Tibial nerve (tissue), 4 donors: ENCODE data around the gene FAM193A. TPM values are rescaled to one million over a fixed set of nuclear protein-coding genes. Genes with fewer than 3 reads are reported as not detected.

ENCODE experiments used
- DNase-seq, 2 donors: peaks; one replicate each; pipeline ENCODE4 v3.0.0-alpha.2; 2019; ENCODE audit warnings: low spot score in 2 of 2
- H3K27ac ChIP-seq, 4 donors: fragments of 200-600 bp; sonication (generic) in 3 of 4; one replicate each; pipeline ENCODE4 v1.5.1; 2017 to 2019; ENCODE audit warnings: mild to moderate bottlenecking in 1 of 4
- H3K27me3 ChIP-seq, 2 donors: fragments of 200-600 bp; sonication (generic) in 1 of 2; one replicate each; pipeline versions ENCODE4 v1.5.1 to v1.6.0; 2017 to 2019
- H3K36me3 ChIP-seq, 3 donors: fragments of 200-600 bp; sonication (generic); one replicate each; pipeline ENCODE4 v1.5.1; 2018 to 2019
- H3K4me1 ChIP-seq, 4 donors: fragments of 200-600 bp; sonication (generic) in 3 of 4; one replicate each; pipeline ENCODE4 v1.5.1; 2017 to 2019
- H3K4me3 ChIP-seq, 4 donors: fragments of 200-600 bp; sonication (generic) in 3 of 4; one replicate each; pipeline ENCODE4 v1.5.1; 2017 to 2019; ENCODE audit warnings: mild to moderate bottlenecking in 1 of 4, moderate library complexity in 1 of 4
- H3K9me3 ChIP-seq, 4 donors: fragments of 200-600 bp; sonication (generic) in 3 of 4; one replicate each; pipeline ENCODE4 v1.5.1; 2017 to 2019
- EP300 ChIP-seq, 2 donors: sonication (generic); formaldehyde crosslinking; IDR thresholded peaks; one replicate each; pipeline ENCODE4 v1.6.1; 2017; ENCODE audit warnings: antibody characterized with exemption in 2 of 2, mild to moderate bottlenecking in 1 of 2
- POLR2A ChIP-seq, 2 donors: fragments of 450-650 bp; IDR thresholded peaks; one replicate each; pipeline ENCODE4 v1.6.1; 2017; ENCODE audit warnings: antibody characterized with exemption in 2 of 2, mild to moderate bottlenecking in 2 of 2, moderate library complexity in 2 of 2
- WGBS, 2 donors: methylation state at CpG; one replicate each; pipeline ENCODE4 v1.1.5; 2018; 5-methylcytosine and 5-hydroxymethylcytosine counted together
- total RNA-seq, 4 donors: library from RNA; depleted of rRNA; stranded (reverse); fragments of >200 nt; gene quantifications; one replicate each; pipeline ENCODE4 v1.1.0, GENCODE V29; 2016
- TF ChIP-seq, protein P1 (sequence below), 5 experiments: fragments of 200-600 bp in 3 of 5; fragments of 450-650 bp in 2 of 5; sonication (generic) in 3 of 5; IDR thresholded peaks; one replicate each; pipeline ENCODE4 v1.5.1; 2016 to 2019; ENCODE audit warnings: antibody characterized with exemption in 5 of 5, mild to moderate bottlenecking in 3 of 5, moderate library complexity in 2 of 5

Gene FAM193A
- total RNA-seq, 4 donors from 2014 or later: 28.6 to 54.6 (median 36.0) TPM

DNA sequence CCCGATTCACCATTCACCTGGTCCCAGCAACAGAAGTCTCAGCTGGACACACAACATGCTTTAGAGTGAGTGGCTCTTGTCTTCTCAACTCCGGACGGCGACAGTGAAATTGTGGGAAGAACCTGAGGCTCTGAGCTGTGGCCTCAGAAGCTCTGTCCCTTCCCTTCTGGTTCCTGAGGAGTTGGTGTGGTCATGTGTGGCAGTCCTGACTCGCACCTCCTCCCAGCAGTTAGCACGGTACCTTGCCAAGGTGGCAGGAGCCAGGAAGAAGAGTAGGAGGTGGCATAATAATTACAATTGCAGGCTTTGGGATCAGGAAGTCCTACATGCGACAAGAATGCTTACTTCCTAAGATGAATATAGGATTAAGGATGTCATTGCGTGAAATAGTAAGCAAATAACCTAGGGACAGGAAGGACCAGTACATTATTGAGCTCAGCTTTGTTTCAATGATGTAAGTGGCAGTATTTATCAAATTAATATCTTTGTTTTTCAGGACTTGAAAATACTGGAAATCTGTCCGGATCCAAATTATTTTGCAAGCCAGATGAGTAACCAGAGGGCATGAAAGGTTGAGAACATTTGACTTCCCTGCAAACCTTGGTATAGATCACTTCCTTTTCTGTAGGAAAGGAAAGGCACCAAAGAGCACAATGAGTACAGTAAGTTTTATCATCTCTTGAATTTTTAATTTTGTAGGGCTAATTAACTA is 46.5 kb upstream of the FAM193A start:
- DNase-seq: no peak
- peaks cover 0 to 59% (median 23%) of the 10 kb centered on the region in 4 donors for H3K4me1 ChIP-seq
- peaks cover 0 to 60% (median 18%) of the 10 kb centered on the region in 3 donors for H3K36me3 ChIP-seq
- H3K27ac ChIP-seq: peak overlapping the region in 1 of 4 donors; percentile 9
- H3K9me3 ChIP-seq: no peaks in the 10 kb centered on the region
- no peaks in the 10 kb centered on the region for H3K27me3 ChIP-seq
- H3K4me3 ChIP-seq: no peak overlapping the region
- 84 to 85% methylated on average over 9 of the region's 9 CpGs for WGBS, 2 donors
- TF ChIP-seq EP300 (IDR thresholded peaks at IDR 0.05): peak in 1 of 2 donors; percentile 18
- TF ChIP-seq, protein P1, sequence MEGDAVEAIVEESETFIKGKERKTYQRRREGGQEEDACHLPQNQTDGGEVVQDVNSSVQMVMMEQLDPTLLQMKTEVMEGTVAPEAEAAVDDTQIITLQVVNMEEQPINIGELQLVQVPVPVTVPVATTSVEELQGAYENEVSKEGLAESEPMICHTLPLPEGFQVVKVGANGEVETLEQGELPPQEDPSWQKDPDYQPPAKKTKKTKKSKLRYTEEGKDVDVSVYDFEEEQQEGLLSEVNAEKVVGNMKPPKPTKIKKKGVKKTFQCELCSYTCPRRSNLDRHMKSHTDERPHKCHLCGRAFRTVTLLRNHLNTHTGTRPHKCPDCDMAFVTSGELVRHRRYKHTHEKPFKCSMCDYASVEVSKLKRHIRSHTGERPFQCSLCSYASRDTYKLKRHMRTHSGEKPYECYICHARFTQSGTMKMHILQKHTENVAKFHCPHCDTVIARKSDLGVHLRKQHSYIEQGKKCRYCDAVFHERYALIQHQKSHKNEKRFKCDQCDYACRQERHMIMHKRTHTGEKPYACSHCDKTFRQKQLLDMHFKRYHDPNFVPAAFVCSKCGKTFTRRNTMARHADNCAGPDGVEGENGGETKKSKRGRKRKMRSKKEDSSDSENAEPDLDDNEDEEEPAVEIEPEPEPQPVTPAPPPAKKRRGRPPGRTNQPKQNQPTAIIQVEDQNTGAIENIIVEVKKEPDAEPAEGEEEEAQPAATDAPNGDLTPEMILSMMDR (IDR thresholded peaks at IDR 0.05): no peak
- TF ChIP-seq POLR2A (IDR thresholded peaks at IDR 0.05): no peak

DNA sequence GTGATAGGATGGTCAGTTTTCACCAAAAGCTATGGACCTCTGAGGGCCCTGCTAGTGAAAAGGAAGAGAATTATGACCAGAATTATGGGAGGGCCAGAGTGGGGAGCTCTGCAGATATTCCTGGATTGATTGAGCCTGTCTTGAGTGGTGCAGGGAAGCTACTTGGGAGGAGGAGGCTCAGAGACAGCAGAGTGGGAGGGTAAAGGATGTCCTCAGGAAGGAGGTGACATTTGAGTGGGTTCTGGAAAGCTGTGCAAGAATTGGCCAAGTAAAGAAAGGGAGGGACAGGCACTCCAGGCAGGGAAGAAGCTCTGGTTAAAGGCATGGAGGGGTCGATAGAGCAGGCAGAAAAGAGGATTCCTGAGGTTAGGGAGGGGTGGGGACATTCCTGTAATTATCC is 43.5 kb upstream of the FAM193A start:
- DNase-seq: no peak
- Histone ChIP-seq H3K4me3 (no peak overlapping the region), H3K9me3 (no peaks in the 10 kb centered on the region), H3K27ac (no peak overlapping the region), H3K27me3 (no peaks in the 10 kb centered on the region), H3K4me1 (peaks cover 0 to 30% (median under 1%) of the 10 kb centered on the region in 4 donors), H3K36me3 (peaks cover 0 to 88% (median 18%) of the 10 kb centered on the region in 3 donors)
- WGBS, 2 donors: 73 to 78% methylated on average over 1 of the region's 1 CpG
- TF ChIP-seq EP300 (IDR thresholded peaks at IDR 0.05) (no peak), POLR2A (IDR thresholded peaks at IDR 0.05) (no peak)
- TF ChIP-seq, protein P1 (IDR thresholded peaks at IDR 0.05): no peak

DNA sequence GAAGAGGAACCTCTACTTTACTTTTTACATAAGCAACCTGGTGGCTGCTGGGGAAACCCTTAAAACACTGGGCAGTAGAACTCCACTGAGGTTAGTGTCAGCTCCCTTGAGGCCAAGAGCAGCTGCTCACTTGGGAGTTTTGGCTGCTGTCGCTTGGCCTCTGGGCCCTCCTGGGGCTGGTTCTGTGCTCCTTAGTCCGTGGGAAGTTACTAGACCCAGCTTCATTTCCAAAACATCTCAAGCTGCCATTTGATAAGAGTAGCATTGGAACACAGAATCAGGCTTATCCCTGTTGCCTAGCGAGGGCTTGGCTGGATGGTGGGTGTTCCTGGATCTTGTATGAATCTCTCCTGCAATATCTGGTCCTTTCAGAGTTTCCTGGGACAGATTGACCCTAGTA is 41.5 kb upstream of the FAM193A start:
- TF ChIP-seq, protein P1 (IDR thresholded peaks at IDR 0.05): no peak
- TF ChIP-seq POLR2A (IDR thresholded peaks at IDR 0.05): no peak
- no peak for TF ChIP-seq EP300 (IDR thresholded peaks at IDR 0.05)
- H3K4me1 ChIP-seq: peaks cover 0 to 22% (median 0%) of the 10 kb centered on the region in 4 donors
- DNase-seq: no peak
- H3K9me3 ChIP-seq: no peaks in the 10 kb centered on the region
- peaks cover 0 to 98% (median 25%) of the 10 kb centered on the region in 3 donors for H3K36me3 ChIP-seq
- H3K4me3 ChIP-seq: no peak overlapping the region
- 68 to 82% methylated on average over 3 of the region's 3 CpGs for WGBS, 2 donors
- H3K27ac ChIP-seq: no peak overlapping the region
- no peaks in the 10 kb centered on the region for H3K27me3 ChIP-seq

DNA sequence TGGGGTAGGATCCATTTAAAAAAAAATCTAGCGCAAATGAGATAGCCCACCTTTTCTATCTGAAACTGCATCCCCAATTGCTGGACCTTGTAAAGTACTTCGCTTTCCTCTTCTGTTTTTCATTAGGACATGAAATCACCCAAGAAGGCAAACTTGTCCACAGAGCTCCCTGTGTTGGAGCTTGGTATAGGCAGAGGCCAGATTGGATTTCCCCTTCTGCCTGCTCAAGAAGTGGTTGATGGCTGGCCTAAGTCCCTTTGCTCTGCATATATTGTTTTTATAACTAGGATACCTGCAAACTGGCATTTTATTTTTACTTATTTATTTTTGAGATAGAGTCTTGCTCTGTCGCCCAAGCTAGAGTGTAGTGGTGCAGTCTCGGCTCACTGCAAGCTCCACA is 39.1 kb upstream of the FAM193A start:
- no peak overlapping the region for H3K4me3 ChIP-seq
- H3K27ac ChIP-seq: no peak overlapping the region
- no peak for DNase-seq
- WGBS, 2 donors: 92 to 96% methylated on average over 4 of the region's 4 CpGs
- H3K4me1 ChIP-seq: peaks cover 0 to 13% (median 0%) of the 10 kb centered on the region in 4 donors
- H3K9me3 ChIP-seq: no peaks in the 10 kb centered on the region
- peaks cover 0 to 98% (median 23%) of the 10 kb centered on the region in 3 donors for H3K36me3 ChIP-seq
- H3K27me3 ChIP-seq: no peaks in the 10 kb centered on the region
- no peak for TF ChIP-seq EP300 (IDR thresholded peaks at IDR 0.05)

DNA sequence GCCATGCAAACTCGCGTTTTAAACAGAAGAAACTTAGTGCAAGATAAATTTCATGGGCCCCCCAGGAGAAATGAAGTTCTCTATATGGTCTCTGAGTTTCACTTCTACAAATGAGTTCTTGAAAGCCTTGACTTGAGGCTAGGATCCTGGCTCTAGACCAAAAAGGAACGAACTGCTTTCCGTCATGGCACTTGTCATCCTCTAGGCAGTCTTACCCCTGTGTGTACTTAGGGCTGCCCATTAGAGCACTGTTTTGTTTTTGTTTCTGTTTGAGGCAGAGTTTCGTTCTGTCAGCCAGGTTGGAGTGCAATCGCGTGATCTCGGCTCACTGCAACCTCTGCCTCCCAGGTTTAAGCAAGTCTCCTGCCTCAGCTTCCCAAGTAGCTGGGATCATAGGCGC is 38.5 kb upstream of the FAM193A start:
- Histone ChIP-seq H3K9me3 (no peaks in the 10 kb centered on the region), H3K4me3 (no peak overlapping the region), H3K27ac (no peak overlapping the region), H3K4me1 (peaks cover 0 to 8% (median 0%) of the 10 kb centered on the region in 4 donors), H3K27me3 (no peaks in the 10 kb centered on the region), H3K36me3 (peaks cover 0 to 98% (median 23%) of the 10 kb centered on the region in 3 donors)
- TF ChIP-seq POLR2A (IDR thresholded peaks at IDR 0.05) (no peak), EP300 (IDR thresholded peaks at IDR 0.05) (no peak)
- TF ChIP-seq, protein P1 (IDR thresholded peaks at IDR 0.05): no peak
- 87 to 88% methylated on average over 9 of the region's 9 CpGs for whole genome bisulfite sequencing, 2 donors
- DNase-seq: peak in 1 of 2 donors; percentile 16
